Effector memory CD4-positive, alpha-beta T cell (primary cell): ENCODE results near the gene UBE2D2.
A peak's percentile ranks its signal among the peaks of the same experiment; 100 is the strongest.

Experiments
- DNase-seq, 3 donors: peaks; one replicate each; pipeline ENCODE4 v3.0.0-alpha.2; 2020
- H3K27ac ChIP-seq: 2 replicates; pipeline ENCODE4 v1.7.0; 2013; ENCODE audit warnings: mild to moderate bottlenecking, low read length, moderate library complexity; ENCODE audit not compliant: insufficient read depth, poor library complexity, severe bottlenecking
- H3K27me3 ChIP-seq: replicated peaks from 2 replicates; pipeline ENCODE4 v1.7.0; 2013; ENCODE audit warnings: mild to moderate bottlenecking, low read length; ENCODE audit not compliant: insufficient read depth, control insufficient read depth, poor library complexity, severe bottlenecking
- H3K36me3 ChIP-seq: 2 replicates; pipeline ENCODE4 v1.7.0; 2013; ENCODE audit warnings: mild to moderate bottlenecking, low read length, moderate library complexity; ENCODE audit not compliant: control insufficient read depth, insufficient read depth
- H3K4me1 ChIP-seq: 2 replicates; pipeline ENCODE4 v1.7.0; 2013; ENCODE audit warnings: low read length, mild to moderate bottlenecking; ENCODE audit not compliant: control insufficient read depth, insufficient read depth, poor library complexity, severe bottlenecking
- H3K4me3 ChIP-seq: 2 replicates; pipeline ENCODE4 v1.7.0; 2013; ENCODE audit warnings: low read length, low read depth, mild to moderate bottlenecking; ENCODE audit not compliant: insufficient read depth, poor library complexity, severe bottlenecking
- H3K9me3 ChIP-seq: 2 replicates; pipeline ENCODE4 v1.7.0; 2013; ENCODE audit warnings: mild to moderate bottlenecking, low read length, moderate library complexity; ENCODE audit not compliant: control insufficient read depth

UBE2D2 gene

DNA sequence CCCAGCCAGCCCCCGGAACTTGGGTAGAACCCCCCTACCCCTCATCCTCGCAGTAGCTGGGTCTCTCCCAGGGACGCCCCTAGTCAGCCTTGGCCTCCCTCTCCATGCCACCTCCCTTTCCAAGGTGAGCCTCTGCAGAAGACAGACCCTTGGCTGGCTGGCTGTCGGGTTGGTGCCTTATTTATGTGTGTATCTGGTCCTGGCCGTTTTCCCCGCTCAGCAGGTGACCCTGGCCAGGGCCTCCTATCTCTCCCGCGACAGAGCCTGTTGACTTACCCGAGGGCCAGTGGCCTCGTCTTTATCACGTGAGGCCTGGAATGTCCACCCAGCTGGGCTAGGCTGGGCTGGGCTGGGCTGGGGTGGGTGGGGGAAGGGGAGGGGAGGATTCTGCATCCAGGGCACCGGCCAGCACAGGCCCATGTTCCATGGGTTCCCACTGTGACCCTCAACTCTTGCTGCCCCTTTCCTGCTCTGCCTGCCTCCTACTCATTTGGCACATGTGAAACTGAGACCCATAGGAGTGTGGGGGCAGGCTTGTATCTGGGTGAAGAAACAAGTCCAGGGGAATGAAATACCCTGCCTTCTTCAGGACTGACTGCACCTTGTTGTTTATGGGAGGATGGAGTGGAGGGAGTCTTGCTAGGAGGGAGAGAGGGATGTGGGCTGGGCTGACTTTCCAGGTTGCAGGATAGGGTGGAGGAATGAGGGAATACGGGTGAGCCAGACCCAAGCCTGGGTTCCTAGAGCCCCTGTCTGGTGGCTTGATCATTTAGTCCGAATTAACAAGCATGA, 90.1 kb downstream of the UBE2D2 start:
- Histone ChIP-seq H3K36me3 (no peaks in the 10 kb centered on the region), H3K4me1 (peaks cover 31% of the 10 kb centered on the region), H3K4me3 (no peak overlapping the region), H3K27me3 (peaks cover 55% of the 10 kb centered on the region), H3K27ac (no peak overlapping the region), H3K9me3 (no peaks in the 10 kb centered on the region)
- DNase-seq: no peak

DNA sequence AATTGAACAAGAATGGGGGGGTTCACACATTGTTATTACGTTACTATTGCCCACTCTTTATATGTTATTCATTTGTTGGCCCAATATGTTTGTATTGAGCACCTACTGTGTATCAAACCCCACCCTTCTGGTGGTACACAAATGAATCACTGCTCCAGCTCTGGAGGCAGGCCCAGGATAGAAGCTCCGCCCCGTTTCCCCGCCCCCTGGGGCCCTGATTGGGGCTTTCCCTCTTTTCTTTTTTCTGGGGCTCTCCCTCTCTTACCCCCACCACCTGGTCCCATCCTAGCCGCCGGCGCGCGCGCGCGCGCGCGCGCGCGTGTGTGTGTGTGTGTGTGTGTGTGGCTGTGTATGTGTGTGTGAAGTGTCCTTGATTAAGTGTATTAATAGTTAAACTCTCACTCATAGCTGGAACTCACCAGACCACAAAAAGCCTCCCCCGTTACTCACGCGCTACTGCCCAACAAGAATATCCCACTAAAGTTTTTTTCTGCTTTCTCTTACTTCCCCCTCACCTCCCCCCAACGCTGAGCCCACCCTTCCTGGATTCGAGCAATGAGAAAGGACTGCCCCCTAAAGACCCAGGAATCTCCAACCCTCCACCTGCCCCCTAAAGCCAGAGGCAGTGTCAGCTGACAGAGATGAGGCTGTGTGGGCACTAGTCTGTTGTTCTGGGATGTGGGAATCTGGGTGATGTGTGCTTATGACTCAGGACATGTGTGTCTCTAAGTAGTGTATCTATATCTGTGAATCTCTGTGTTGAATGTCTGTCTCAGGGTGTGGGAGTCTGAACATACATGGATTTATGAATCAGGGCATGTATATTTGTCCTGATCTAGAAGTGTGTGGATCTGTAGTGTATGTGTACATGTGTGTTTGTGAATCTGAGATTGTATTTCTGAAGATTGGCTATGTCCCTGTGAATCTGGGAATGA, 91.0 kb downstream of the UBE2D2 start:
- Histone ChIP-seq H3K36me3 (no peaks in the 10 kb centered on the region), H3K9me3 (no peaks in the 10 kb centered on the region), H3K27ac (no peak overlapping the region), H3K4me3 (no peak overlapping the region), H3K27me3 (peaks cover 51% of the 10 kb centered on the region), H3K4me1 (peaks cover 30% of the 10 kb centered on the region)
- DNase-seq: peak; percentile 31 to 70 (median 35)

GRCh38 chr5:139652788-139653241, 91.7 kb downstream of the UBE2D2 start:
- H3K4me3 ChIP-seq: no peak overlapping the region
- peaks cover 25% of the 10 kb centered on the region for H3K4me1 ChIP-seq
- H3K36me3 ChIP-seq: no peaks in the 10 kb centered on the region
- H3K27ac ChIP-seq: no peak overlapping the region
- DNase-seq: no peak
- H3K9me3 ChIP-seq: no peaks in the 10 kb centered on the region
- H3K27me3 ChIP-seq: peaks cover 45% of the 10 kb centered on the region

GRCh38 chr5:139653616-139654015, 92.5 kb downstream of the UBE2D2 start:
- peaks cover 37% of the 10 kb centered on the region for H3K27me3 ChIP-seq
- H3K36me3 ChIP-seq: no peaks in the 10 kb centered on the region
- H3K27ac ChIP-seq: no peak overlapping the region
- DNase-seq: no peak
- H3K9me3 ChIP-seq: no peaks in the 10 kb centered on the region
- H3K4me3 ChIP-seq: no peak overlapping the region
- peaks cover 23% of the 10 kb centered on the region for H3K4me1 ChIP-seq

GRCh38 chr5:139654464-139654863, 93.3 kb downstream of the UBE2D2 start:
- no peak for DNase-seq
- no peaks in the 10 kb centered on the region for H3K36me3 ChIP-seq
- no peaks in the 10 kb centered on the region for H3K9me3 ChIP-seq
- H3K27me3 ChIP-seq: peaks cover 29% of the 10 kb centered on the region
- no peak overlapping the region for H3K27ac ChIP-seq
- H3K4me3 ChIP-seq: no peak overlapping the region
- H3K4me1 ChIP-seq: peaks cover 14% of the 10 kb centered on the region

- Histone ChIP-seq H3K4me1 (peaks cover 9% of the 10 kb centered on the region), H3K36me3 (no peaks in the 10 kb centered on the region), H3K27ac (no peak overlapping the region), H3K9me3 (no peaks in the 10 kb centered on the region), H3K27me3 (peaks cover 24% of the 10 kb centered on the region), H3K4me3 (no peak overlapping the region)
- DNase-seq: no peak
Measured at GRCh38 chr5:139654871-139655491, 93.8 kb downstream of the UBE2D2 start.

DNA sequence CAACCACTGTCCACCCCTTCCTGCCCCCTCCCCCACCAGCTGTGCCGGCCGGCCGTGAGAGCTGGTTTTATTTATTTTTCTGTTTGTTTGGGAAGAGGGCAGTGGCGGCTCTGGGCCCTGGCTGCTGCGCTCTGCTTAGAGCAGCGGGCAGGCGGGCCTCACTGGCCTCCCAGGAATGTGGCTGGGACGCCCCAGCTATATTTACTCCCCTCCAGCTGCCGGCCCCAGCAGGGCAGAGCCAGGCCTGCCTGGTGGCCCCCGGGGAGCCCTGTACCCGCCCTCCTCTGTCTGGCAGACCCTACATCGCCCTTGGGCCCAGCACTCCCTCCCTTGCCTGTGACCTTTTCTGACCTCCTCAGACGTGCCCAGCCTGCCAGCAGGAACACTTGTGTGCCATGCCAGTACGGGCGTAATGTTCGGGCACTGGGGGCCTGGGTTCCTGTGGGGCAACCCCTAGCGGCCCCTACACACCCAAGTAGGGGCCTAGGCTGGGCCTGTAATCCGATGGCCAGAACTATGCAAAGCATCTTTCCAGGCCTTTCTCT, 94.7 kb downstream of the UBE2D2 start:
- H3K36me3 ChIP-seq: no peaks in the 10 kb centered on the region
- H3K4me1 ChIP-seq: peaks cover under 1% of the 10 kb centered on the region
- H3K27ac ChIP-seq: no peak overlapping the region
- no peak for DNase-seq
- peaks cover 15% of the 10 kb centered on the region for H3K27me3 ChIP-seq
- H3K4me3 ChIP-seq: no peak overlapping the region
- no peaks in the 10 kb centered on the region for H3K9me3 ChIP-seq

GRCh38 chr5:139657363-139658321, 96.5 kb downstream of the UBE2D2 start:
- Histone ChIP-seq H3K9me3 (no peaks in the 10 kb centered on the region), H3K27me3 (no peaks in the 10 kb centered on the region), H3K4me3 (no peak overlapping the region), H3K4me1 (no peaks in the 10 kb centered on the region), H3K27ac (no peak overlapping the region), H3K36me3 (no peaks in the 10 kb centered on the region)
- DNase-seq: no peak

GRCh38 chr5:139658501-139658927, 97.4 kb downstream of the UBE2D2 start:
- H3K27me3 ChIP-seq: no peaks in the 10 kb centered on the region
- no peaks in the 10 kb centered on the region for H3K9me3 ChIP-seq
- H3K4me3 ChIP-seq: no peak overlapping the region
- DNase-seq: no peak
- H3K4me1 ChIP-seq: no peaks in the 10 kb centered on the region
- no peaks in the 10 kb centered on the region for H3K36me3 ChIP-seq
- H3K27ac ChIP-seq: no peak overlapping the region
